GM19035 (cell line): ENCODE measurements around the gene SETBP1.

ENCODE experiments used
- ATAC-seq: cut with Tn5 transposase; IDR thresholded peaks from one replicate; pipeline ENCODE4 v1.9.1; 2021; ENCODE audit not compliant: unreplicated experiment

The SETBP1 gene

DNA sequence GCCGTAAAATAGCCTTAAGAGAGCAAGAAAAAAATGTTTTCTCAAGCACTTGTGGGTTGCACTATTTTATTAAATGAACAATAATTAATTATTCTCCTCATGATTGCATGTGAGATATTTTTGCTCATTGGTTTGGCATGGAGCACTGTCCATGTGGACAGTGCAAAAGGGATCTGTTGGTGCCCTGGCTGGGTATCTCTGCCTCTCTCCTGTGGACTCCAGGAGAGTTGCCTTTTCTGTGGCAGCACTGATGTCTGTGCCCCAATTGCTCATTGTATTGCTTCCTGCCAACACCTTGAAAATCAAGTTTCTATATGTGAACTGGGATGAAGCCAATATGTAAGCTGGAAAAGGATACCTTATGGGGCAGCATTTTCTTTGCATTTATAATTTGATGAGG, 131.7 kb downstream of the SETBP1 start:
- ATAC-seq: no peak

DNA sequence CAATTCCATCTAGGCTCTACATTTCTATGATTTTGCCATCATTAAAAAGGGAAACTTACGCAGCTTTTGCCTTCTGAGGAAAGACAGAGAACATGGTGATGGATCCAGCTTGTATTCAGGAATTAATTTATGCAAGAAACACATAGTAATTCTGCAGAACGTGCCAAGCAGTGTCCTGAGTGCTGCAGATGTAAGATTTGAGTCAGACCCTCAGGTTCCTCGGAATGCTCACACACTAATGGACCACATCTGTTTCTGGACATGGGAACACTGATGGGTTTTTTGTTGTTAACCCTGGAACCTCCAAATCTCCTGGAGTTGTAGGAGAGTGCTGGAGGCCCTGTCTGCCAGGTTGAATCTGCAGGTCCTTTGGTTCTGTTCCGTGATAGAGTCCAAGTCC, 132.9 kb downstream of the SETBP1 start:
- no peak for ATAC-seq

DNA sequence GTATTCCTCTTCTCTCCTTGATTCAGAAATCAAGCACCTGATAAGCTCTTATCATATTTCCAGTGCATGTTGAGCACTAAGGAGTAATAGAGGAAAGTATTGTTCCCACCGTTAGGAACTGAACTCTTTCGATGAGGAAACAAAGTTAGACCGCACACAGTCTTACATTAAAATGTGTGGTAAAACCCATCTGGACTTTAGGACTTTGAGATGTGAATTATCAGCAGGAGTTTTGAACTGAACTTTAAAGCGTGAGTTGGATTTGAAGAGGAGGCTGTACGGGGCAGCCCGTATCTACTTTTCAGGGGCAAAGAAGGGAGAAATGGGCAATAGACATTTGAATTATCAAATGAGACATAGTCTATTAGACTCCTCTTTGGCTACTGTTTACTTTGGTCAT, 134.4 kb downstream of the SETBP1 start:
- ATAC-seq: no peak

DNA sequence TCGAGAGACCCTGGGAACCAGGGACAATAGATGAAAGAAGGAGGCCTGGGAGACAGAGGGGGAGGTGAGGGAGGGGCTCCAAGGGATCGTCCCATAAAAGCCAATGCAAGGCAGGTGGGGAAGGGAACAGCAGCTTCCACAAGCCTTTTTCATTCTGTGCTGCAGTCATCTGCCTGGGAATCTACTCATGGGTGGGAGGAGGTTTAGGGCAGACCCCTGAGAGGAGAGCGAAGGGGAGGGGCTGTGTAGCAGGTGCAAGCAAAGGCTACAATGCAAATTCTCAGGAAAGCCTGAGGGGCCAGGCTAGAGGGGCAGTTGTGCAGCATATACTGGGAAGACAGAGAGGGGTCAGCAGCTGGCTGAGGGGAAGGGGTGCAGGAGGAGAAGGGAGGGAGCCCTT, 135.4 kb downstream of the SETBP1 start:
- ATAC-seq: no peak

DNA sequence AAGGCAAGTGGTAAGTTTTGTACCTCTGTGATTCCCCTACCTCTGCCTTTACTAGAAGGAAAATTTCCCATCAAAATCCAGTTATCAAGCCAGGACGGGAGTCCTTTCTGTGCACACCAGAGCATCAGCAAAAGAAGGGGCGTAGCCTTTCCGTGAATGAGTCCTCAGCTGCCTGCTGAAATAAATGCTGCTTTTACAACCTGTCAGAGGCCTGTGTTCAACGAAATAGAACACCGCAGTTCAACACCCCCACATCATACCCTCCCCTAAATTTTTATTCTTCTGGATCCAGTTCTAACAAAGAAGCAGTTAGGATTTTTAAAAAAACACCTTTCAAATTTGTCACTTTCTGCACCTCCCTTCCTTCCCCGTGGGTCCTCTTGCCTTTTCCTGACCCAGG, 135.8 kb downstream of the SETBP1 start:
- ATAC-seq: no peak

DNA sequence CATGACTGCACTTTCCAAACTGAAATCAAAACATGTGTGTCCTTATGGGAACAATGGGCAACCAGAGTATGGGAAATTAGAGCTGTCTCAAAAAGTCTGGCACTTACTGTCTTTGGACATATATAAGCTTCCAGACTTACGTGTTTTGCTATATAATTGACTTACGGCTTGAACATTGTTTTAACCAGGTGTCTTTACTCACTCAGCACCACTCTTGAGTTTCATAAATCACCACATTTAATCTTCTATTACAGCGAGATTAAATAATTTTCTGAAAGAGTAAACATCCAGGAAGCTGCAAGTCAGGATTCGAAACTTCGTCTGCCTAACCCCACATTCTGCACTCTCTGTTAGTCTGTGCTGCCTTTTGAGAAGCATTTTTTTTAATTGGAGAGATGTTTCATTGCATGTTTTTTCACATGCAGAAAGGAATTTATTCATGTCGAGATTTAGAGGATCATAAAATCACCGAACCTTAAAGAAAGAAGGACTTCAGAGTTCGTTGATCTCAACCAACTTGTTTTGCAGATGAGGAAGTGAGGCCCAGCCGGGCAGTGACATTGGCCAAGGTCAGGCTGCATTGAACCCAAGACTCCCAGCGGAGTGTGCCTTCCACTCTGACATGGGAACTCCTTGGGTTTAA, 137.3 kb downstream of the SETBP1 start:
- no peak for ATAC-seq

DNA sequence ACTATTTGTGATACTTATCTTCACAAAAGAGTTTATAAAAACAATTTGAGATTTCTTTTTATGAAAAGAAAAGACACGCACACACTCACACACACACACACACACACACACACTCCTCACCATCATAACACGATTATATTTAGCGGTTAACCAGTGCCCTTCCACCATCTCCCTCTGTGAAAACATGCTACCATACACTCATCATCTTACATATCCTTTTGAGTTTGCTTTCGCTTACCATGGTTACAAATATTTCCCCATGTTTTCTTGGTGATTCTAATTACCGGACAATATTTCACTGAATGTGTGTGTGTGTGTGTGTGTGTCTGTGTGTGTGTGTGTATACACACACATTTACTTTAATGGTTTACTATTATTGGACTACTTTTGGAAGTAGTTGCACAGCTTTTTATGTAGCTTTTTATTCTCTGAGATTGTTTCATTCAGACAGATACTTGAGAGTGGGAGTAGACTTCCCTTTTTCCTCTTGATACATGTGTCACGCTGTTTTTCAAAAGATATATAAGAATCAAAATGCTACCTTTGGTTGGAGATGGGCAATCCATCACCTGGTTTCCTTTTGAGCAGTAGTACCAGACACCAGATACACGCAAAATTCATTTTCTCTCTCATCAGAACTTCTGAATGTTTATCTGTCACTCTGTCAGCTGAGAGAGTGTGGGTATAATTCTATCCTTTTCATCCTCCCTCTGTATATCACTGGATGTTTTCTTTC, 138.1 kb downstream of the SETBP1 start:
- ATAC-seq: peak; percentile 56

DNA sequence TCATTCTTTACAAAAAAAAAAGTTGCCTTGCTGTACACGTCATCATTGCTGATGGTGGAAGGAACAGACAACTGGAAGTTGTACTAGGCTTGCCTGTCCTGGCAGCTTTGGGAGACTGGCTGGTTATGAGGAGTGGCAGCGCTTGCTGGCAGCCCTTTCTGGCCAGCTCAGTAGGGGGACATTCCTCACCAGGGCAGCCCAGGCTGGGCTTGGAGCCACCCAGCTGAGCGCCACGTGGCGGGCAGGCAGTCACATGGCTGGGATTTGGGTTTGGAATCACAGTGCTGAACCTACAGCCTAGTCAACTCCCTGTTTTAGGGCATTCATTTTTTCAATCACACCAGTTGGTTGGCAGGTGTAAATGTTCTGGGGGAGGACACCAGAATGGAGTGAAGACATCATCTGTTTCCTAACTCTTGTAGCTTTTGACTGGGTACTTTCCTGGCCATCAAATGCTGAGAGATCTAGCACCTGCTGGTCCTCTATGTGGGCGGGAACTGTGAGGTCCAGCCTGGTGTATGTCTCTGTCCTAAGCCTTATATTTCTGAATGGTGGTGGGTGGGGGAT, 139.3 kb downstream of the SETBP1 start:
- no peak for ATAC-seq

DNA sequence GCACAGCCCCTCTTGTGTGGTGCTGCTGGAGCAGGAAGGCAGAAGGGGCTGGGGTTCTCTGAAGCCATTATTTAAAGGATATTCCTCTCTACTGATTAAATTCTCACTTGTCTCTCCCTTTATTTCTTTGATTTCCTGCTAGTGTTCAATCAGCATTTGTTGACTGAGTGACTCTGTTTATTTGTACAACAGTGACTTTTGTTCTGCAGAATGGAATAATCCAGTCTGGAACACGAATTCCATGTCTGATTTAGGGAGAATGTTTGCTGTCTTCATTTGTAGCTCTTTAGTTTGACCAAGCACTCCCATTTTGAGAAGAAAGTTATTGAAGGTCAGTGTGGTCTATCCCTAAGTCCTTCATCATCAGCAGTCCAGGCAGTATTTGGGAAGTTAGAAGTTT, 141.2 kb downstream of the SETBP1 start:
- ATAC-seq: no peak

DNA sequence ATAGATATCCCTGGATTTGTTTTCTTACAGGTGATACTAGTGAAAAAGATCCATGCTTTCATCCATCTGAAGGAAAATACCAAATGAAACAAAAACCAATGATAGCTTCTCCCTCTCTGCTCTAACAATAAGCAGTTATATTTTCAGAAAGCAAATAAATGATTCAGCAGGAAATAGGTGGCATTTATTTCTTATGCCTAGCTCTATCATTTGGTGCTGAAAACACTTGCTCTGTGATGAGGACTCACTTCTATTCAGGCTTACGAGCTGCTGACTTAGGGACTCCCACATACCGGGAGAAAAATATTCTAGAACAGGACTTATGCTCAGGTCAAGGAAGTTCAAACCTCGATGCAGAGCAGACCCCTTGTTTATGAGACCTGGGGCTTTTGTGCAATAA, 142.6 kb downstream of the SETBP1 start:
- no peak for ATAC-seq

DNA sequence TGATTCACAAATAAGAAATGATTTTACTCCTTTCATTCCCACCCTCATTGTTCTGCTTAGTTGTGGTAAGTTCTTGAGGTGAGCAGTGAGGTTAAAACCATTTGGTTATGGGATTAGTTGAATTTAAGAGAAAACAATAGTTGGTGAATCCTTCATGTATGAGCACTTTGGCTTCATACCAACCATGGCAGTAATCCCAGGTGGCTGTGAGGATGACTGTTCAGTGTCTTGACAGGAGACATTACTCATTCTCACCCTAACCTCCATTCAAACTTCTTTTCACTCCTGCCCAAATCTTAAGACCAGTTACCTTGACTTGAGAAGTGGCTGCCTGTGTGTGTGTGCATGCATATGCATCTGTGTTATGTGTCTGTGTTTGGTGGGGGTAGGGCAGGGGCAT, 143.1 kb downstream of the SETBP1 start:
- ATAC-seq: no peak

DNA sequence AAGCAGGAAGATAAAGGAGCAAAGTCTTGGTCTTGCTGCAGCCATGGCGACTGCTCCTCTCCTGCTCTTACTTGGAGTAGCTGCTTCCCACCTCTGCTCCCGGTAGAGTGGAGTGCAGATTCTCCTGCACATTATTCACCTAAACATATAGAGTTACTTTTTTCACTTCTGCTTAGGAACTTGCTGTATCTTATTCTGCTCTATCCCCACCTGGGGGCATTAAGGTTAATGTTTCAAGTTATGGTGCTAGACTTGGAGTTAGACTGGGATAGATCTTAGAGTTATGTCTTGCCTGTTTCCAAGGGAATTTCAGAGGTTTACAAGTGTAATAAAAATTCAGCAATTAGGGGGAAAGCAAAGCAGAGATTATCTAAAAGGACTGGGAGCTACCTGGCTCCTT, 144.2 kb downstream of the SETBP1 start:
- no peak for ATAC-seq

DNA sequence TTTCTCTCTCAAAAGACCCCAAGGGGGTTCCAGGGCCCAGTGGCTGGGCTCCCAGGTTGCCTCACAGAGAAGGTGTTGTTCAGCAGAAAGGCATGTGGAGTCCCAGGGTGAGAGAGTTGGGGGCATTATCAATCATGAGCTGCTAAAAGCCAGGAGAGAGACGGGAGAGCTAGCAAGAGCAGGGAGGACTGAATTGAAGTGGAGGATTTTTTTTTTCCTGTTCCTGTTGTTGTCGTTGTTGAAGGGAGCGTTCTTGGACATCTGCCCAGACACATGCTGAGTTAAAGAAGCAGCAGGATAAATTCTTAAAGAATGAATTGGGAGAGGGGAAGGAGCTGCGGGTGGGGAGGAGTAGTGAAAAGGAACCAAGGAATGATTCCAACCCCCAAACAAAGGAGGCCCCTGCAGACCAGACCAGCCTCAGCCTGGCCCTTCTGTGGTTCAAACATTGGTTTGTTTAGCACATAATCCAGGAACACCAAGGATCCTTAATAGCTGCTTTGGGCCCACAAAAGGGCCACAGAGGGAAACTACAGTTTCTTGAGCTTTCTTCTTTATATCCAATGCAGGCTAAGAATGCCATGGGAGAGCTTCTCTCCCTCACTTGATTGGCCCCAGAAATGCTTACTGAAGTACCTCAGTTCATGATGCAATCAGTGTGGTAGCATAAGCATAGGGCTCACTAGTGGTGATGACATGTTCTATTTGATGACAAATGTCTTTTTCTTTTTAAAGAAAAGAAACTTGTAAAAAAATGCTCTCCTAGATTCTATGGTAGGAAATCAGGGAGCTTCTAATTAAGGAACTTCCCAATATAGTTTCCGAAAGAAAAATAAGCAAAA, 146.0 kb downstream of the SETBP1 start:
- ATAC-seq: no peak

DNA sequence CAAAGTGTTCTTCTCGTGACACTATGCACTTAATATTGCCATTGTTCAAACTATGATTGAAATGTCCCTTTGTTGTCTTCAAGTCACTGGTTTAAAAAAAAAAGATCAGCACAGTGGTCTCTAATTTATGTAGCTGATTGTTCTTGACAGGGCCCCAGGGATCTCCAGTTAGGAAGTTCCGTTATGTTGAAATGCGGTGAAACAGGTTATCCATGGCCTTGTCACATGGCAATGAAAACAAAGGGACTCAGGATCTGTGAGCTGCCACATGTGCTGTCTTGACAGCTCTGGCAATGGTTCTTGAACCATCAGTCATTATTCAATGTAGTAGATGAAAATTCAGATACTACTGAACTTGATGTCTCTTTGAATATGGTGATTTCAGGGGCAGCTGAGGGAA, 147.4 kb downstream of the SETBP1 start:
- ATAC-seq: no peak

DNA sequence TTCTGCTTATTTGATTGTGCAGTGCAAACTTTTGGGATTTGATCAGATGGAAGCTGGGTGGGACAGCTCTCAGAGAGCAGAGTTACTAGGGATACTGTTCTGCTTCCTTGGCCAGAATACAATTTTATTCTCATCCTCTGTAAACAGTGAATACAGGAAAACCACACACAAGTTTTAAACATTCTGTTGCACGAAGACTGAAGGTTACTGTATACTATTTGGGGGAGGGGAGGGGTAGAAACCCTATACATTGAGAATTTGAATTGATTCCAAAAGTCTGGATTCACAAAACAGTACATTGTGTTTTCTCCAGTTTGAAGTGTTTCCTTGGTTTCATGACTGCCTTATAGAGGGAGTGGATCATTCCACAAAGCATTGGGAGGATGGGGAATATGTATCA, 149.9 kb downstream of the SETBP1 start:
- ATAC-seq: no peak

DNA sequence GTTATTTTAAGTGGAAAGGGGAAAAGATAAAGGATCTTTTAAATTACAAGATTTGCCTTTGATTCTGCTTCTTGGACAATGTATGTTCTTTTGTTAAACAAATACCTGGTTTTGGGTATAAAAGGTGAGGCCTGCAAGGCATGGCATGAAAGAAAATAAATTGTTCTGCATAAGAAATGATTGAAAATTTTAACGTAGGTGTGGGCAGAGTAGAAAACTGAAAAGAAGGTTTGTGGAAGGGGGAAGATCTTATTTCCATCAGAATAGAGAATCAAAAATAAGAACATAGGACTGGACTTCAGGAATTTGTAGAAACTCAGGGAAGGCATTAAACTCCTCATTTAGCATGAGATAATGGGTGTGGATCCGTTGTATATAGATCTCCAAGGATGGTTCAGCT, 153.1 kb downstream of the SETBP1 start:
- ATAC-seq: no peak

DNA sequence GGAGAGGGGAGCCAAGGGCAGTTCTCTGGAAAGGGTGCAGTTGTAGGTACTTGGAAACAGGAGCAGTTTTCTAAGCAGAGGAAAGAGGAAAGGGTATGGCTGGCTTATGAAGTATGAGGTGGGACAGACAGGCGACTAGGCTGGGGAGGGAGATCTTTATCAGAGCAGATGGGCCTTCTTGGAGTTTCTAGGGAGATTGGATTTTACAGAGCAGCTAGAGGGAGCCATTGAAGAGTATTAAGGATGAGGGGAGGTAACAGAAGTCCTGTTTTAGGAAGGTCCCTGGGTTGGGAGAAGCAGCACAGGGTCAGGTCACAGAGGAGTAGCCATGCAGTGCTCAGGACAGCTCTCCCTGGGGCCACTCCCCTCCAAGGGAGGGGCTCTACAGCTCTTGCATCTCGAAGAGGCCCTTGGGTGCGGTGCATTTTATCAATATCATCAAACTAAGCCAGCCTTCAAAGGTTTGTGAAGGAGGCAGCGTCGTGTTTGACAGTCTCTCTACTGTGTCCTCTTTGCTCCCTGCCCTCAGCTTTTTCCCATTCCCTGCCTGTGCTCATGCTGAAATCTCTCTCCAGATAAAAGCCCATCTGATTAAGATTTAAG, 154.3 kb downstream of the SETBP1 start:
- no peak for ATAC-seq

DNA sequence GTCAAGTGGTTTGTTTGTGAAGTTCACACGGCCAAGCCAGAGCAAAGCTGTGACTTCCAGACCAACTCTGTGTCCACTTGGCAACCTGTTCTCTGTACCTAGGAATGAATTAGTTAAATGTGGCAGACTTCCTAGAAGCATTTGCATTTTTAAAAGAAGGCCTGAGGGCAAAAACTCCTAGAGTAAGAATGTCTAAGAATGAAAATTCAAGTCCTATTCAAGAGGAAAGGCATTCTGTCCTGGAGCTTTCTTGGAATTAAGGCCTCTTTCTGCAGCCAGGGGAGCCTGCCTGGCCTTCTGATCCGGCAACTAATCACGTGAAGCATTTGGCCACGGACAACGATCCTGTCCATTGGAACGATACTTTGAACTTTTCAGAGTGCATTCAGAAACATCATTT, 155.0 kb downstream of the SETBP1 start:
- ATAC-seq: no peak

DNA sequence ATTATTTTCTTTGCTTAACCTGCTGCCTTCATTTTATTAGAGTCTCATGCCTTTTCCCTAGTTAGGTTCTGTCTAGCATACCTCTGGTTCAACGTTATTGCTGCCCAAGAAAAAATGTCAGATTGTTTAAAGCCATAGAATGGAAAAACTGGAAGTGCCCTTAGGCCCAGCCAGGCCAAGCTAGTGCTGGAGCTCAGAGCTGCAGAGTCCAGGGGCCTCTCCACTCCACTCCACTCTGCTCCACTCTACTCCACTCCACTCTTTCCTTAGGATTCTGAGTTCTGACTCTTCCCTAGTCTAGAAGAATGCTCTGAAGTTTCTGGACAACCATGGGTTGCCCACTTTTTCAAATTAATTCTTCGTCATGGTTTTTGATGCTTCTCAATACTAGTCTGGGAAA, 155.6 kb downstream of the SETBP1 start:
- no peak for ATAC-seq

DNA sequence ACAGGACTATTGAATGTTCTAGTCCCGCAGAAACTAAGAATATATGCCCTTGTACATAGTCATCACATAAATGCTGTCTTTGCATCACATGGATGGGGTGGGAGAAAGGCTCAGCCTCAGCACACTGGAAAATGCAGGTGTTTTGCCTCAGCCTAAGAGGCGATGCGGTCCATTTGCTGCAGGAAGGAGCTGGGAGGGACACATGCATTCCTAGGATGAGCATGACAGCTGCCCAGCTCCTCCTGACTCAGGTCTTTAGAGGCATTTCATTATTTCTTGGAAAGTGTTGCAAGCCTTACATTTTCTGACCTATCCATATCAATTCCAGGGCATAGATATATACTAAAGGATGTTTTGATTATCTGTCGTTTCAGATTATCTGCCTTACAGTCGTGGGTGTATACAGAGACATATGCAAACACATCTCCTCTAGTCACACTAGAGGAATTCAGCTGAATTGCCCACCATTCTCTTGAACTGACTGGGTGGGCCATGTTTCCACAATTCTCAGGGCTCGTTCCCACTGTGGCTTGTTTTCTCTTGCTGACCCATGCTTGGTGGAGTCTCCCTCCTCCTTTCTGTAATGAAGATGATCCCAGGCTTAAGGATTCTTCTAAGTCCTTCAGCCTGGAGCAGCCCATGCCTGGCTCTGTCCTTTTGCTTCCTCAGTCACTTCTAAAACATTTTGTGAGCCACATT, 156.9 kb downstream of the SETBP1 start:
- ATAC-seq: no peak
